ENCODE data around the gene CXorf58. TPM values are rescaled to one million over a fixed set of nuclear protein-coding genes. Genes with fewer than 3 reads are reported as not detected.

Gene CXorf58
- total and polyA plus RNA-seq, 2 experiments from 2014 or later: 0.56 TPM; not detected in 1

- TF ChIP-seq, protein P1, sequence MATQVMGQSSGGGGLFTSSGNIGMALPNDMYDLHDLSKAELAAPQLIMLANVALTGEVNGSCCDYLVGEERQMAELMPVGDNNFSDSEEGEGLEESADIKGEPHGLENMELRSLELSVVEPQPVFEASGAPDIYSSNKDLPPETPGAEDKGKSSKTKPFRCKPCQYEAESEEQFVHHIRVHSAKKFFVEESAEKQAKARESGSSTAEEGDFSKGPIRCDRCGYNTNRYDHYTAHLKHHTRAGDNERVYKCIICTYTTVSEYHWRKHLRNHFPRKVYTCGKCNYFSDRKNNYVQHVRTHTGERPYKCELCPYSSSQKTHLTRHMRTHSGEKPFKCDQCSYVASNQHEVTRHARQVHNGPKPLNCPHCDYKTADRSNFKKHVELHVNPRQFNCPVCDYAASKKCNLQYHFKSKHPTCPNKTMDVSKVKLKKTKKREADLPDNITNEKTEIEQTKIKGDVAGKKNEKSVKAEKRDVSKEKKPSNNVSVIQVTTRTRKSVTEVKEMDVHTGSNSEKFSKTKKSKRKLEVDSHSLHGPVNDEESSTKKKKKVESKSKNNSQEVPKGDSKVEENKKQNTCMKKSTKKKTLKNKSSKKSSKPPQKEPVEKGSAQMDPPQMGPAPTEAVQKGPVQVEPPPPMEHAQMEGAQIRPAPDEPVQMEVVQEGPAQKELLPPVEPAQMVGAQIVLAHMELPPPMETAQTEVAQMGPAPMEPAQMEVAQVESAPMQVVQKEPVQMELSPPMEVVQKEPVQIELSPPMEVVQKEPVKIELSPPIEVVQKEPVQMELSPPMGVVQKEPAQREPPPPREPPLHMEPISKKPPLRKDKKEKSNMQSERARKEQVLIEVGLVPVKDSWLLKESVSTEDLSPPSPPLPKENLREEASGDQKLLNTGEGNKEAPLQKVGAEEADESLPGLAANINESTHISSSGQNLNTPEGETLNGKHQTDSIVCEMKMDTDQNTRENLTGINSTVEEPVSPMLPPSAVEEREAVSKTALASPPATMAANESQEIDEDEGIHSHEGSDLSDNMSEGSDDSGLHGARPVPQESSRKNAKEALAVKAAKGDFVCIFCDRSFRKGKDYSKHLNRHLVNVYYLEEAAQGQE (IDR thresholded peaks at IDR 0.05; ENCODE audit: unreplicated experiment): no peak
- no peak for TF ChIP-seq CTCF (conservative IDR thresholded peaks at IDR 0.05; ENCODE audit: low read depth in 2 of 2)
- no peak for TF ChIP-seq NANOG (IDR thresholded peaks at IDR 0.05; ENCODE audit: borderline replicate concordance)
- no peak for TF ChIP-seq ZNF114 (CRISPR knock-in tag; IDR thresholded peaks at IDR 0.05)
- no peak for TF ChIP-seq ZNF331 (CRISPR knock-in tag; IDR thresholded peaks at IDR 0.05; ENCODE audit: low read depth)
- no peak for TF ChIP-seq CREB1 (CRISPR knock-in tag; IDR thresholded peaks at IDR 0.05; ENCODE audit: low read depth)
Observed at GRCh38 chrX:23938690-23939089, 30.9 kb downstream of the CXorf58 start (continued).

GRCh38 chrX:23939203-23939602 lies 31.4 kb downstream of the CXorf58 start:
- no peak overlapping the region for H2AFZ ChIP-seq
- no peaks in the 10 kb centered on the region; the same call in 1 of the 2 replicates for H3K4me1 ChIP-seq (ENCODE audit: insufficient read depth)
- Mint-ChIP-seq H3K9me3 (no peaks in the 10 kb centered on the region), H3K27me3 (ENCODE audit: insufficient read depth, low read depth, poor library complexity) (no peaks in the 10 kb centered on the region), H3K36me3 (ENCODE audit: low read depth) (no peaks in the 10 kb centered on the region), H3K4me3 (no peak overlapping the region), H3K27ac (no peak overlapping the region), H3K4me1 (peaks cover 5% of the 10 kb centered on the region; the same call in 2 of the 3 replicates)
- no peaks in the 10 kb centered on the region for H3K36me3 ChIP-seq (ENCODE audit: insufficient read depth)
- H3K79me2 ChIP-seq (replicated peaks; ENCODE audit: insufficient read depth): no peaks in the 10 kb centered on the region
- no peak overlapping the region for H3K4me2 ChIP-seq
- H3K9me2 ChIP-seq (ENCODE audit: insufficient read depth): no peaks in the 10 kb centered on the region
- H3K27me3 ChIP-seq (ENCODE audit: insufficient read depth): no peaks in the 10 kb centered on the region
- no peak overlapping the region for H3K4me3 ChIP-seq
- no peak for ATAC-seq
- DNase-seq (ENCODE audit: low spot score): no peak
- H3F3A ChIP-seq (replicated peaks; ENCODE audit: low read depth): no peaks in the 10 kb centered on the region
- no peak overlapping the region for H3K27ac ChIP-seq (ENCODE audit: low read depth)
- TF ChIP-seq JUNB (IDR thresholded peaks at IDR 0.05; ENCODE audit: unreplicated experiment) (no peak), CREB1 (CRISPR knock-in tag; IDR thresholded peaks at IDR 0.05; ENCODE audit: low read depth) (no peak), ZNF462 (CRISPR knock-in tag; IDR thresholded peaks at IDR 0.05) (no peak), CTCF (conservative IDR thresholded peaks at IDR 0.05; ENCODE audit: low read depth in 2 of 2) (no peak), EZH2 (IDR thresholded peaks at IDR 0.05; ENCODE audit: low read depth, unreplicated experiment) (no peak), ZNF114 (CRISPR knock-in tag; IDR thresholded peaks at IDR 0.05) (no peak), POLR2AphosphoS5 (IDR thresholded peaks at IDR 0.05; ENCODE audit: low read depth) (no peak)
- H4K20me1 ChIP-seq (replicated peaks; ENCODE audit: insufficient read depth): no peaks in the 10 kb centered on the region
